Muscle of arm (tissue), 12 donors: ENCODE results near the gene RAD1. TPM values are rescaled to one million over a fixed set of nuclear protein-coding genes. Genes with fewer than 3 reads are reported as not detected.

Experiments
- DNase-seq: peaks from one replicate; pipeline ENCODE4 v3.0.0-alpha.2; 2013
- polyA plus RNA-seq, 12 donors: library from polyadenylated mRNA; unstranded; fragments of 120-200 nt; gene quantifications; one replicate each; pipeline ENCODE4 v1.2.1, GENCODE V29; 2013; ENCODE audit not compliant: insufficient read length in 12 of 12

RAD1 gene
- polyA plus RNA-seq, 12 donors = 19.5 to 33.8 (median 26.4) TPM; not detected in 1

- no peak for DNase-seq
These were observed 46.5 kb downstream of the RAD1 start for GRCh38 chr5:34868791-34869190.

- no peak for DNase-seq
These were observed 47.6 kb downstream of the RAD1 start for GRCh38 chr5:34867660-34868059.

GRCh38 chr5:34866989-34867471 lies 48.3 kb downstream of the RAD1 start:
- no peak for DNase-seq

GRCh38 chr5:34865091-34865490 lies 50.2 kb downstream of the RAD1 start:
- DNase-seq = no peak

- no peak for DNase-seq
These were observed 51.4 kb downstream of the RAD1 start for GRCh38 chr5:34863946-34864345.

GRCh38 chr5:34859253-34859652 lies 56.1 kb downstream of the RAD1 start:
- DNase-seq = no peak

- no peak for DNase-seq
These were observed 56.5 kb downstream of the RAD1 start for GRCh38 chr5:34858790-34859189.

- DNase-seq = no peak
These were observed 57.4 kb downstream of the RAD1 start for GRCh38 chr5:34857894-34858293.

GRCh38 chr5:34857161-34857560 lies 58.1 kb downstream of the RAD1 start:
- DNase-seq = no peak

Other genes starting within 250 kb of the RAD1 start
- 1 to 10 TPM in 1 of 12 donors, under 1 TPM in 9, not detected in 2; 0.13 to 1.9 (median 0.24) TPM for gene TTC23L, start 76.3 kb downstream of the RAD1 start, polyA plus RNA-seq
- gene BRIX1, start 207 bp upstream of the RAD1 start, polyA plus RNA-seq = 10 to 100 TPM in 11 of 12 donors, not detected in 1; 25.9 to 50.6 (median 37.6) TPM
- 100 to 1,000 TPM in 1 of 12 donors, 10 to 100 TPM in 11; 46.1 to 121 (median 49.3) TPM for gene DNAJC21, start 14.1 kb upstream of the RAD1 start, polyA plus RNA-seq
- gene AGXT2, start 132.4 kb upstream of the RAD1 start, polyA plus RNA-seq = under 1 TPM in 3 of 12 donors, not detected in 9; 0.11 to 0.32 (median 0.13) TPM